ENCODE results near the gene PALLD. TPM values are rescaled to one million over a fixed set of nuclear protein-coding genes. Genes with fewer than 3 reads are reported as not detected.

Gene PALLD
- total and polyA plus RNA-seq, 2 of the 8 experiments (the other 6 are each of a cell fraction or from before 2014, with no cell fraction given): 10.5 to 25.0 TPM

DNA sequence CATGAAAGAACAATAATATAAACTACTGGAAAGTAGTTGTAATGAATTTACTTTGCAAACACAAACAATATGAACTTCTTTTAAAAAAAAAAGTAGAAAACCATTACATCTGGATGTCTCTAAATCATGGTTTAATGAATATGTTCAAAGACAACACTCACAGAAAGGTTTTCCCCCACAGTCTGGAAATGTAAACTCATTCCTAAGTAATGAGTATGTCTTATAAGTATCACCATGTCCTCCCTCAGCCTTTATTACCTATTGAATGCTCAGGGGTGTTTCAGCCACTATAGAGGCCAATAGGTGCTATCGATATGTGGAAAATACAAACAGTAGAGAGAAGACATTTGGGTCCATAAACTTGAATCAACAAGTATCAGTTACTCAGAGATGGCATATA, 186.7 kb downstream of the PALLD start (continued):
- no peak for TF ChIP-seq KDM4A (IDR thresholded peaks at IDR 0.05; ENCODE audit: low read depth, low read length, severe bottlenecking)
- TF ChIP-seq CHD1 (IDR thresholded peaks at IDR 0.05; ENCODE audit: low read depth, low read length): no peak
- no peak for TF ChIP-seq ZNF274 (IDR thresholded peaks at IDR 0.05; ENCODE audit: borderline replicate concordance, extremely low read depth, low read length)

All from H1 (cell line).